HG03469 (cell line): Measurements from ENCODE around the gene TRMT112.

ENCODE experiments used
- ATAC-seq: cut with Tn5 transposase; IDR thresholded peaks from one replicate; pipeline ENCODE4 v1.9.1; 2021; ENCODE audit warnings: mild to moderate bottlenecking, moderate library complexity, moderate number of reproducible peaks; ENCODE audit not compliant: unreplicated experiment

Gene TRMT112

DNA sequence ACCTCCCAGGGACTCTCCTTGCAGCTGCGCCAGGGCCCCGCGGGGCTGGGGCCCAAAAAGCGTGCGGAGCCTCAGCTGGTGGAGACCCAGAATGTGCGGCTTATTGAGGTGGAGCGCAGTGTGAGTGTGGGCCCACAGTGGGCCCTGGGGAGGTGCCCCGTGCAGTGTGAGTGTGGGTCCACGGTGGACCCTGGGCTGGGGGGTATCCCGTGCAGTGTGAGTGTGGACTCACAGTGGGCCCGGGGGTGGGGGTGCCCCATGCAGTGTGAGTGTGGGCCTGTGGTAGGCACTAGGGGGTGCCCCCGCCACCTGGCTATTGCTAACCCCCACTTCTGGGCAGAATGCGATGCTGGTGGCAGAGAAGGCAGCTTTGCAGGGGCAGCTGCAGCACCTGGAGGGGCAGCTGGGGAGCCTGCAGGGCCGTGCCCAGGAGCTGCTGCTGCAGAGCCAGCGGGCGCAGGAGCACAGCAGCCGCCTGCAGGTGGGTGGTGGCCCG lies 33.8 kb upstream of the TRMT112 start:
- no peak for ATAC-seq

DNA sequence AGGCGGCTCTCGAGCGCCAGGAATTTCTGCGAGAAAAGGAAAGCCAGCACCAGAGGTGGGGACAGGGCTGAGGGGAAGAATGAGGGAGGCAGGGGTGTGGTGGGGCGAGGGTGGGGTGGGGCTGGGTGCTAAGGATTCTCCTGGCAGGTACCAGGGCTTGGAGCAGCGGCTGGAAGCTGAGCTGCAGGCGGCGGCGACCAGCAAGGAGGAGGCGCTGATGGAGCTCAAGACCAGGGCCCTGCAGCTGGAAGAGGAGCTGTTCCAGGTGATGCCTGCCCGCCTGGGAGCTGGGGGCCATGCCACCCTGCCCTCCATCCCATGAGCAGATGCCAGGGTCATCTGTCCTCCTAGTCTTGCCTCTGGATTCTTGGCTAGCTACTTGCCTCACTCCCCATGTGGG lies 32.0 kb upstream of the TRMT112 start:
- no peak for ATAC-seq

DNA sequence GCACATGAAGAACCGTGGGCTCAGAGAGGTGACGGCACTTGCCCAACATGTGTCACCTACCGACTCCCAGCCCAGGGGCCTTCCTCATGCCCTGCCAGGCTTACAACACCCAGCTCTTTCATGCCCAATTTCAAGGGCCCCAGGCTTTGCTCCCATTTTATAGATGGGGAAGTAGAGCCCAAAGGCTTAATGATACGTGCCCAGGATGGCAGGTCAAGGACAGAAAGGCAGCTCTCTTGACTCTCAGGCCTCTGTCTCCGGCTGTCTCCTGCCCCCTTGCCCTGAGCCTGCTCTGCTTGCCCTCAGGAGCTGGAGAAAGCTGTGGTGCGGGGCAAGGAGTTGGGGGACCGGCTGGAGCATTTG lies 31.6 kb upstream of the TRMT112 start:
- no peak for ATAC-seq

DNA sequence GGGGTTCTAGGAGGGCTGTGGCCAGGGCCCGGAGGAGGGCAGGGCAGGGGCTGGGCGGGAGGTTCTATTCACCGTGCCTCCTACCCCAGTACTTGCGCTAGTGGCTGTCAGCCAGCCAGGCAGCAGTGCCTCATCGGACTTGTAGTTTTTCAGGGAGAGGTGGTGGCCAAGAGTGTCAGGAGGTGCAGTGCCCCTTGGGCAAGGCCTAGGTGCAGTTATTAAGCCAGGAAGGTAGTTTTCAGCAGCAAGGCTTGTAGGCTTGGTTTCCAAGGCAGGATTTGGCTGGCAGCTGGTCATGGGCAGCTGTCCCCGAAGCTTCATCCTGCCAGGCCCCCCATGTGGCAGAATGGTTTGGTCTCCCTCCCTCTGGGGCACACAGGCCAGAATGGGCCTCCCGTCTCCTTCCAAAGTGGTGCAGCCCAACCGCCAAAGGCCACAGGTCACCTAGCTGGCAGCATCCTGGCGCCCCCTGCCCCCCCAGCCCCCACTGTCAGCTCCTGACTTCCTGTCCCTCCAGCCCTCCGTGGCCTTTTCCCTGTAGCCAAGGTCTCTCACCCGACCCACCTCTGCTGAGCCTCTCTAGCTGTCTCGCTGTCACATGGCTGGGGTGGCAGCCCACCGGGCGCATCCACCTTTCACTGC lies 31.1 kb upstream of the TRMT112 start:
- no peak for ATAC-seq

DNA sequence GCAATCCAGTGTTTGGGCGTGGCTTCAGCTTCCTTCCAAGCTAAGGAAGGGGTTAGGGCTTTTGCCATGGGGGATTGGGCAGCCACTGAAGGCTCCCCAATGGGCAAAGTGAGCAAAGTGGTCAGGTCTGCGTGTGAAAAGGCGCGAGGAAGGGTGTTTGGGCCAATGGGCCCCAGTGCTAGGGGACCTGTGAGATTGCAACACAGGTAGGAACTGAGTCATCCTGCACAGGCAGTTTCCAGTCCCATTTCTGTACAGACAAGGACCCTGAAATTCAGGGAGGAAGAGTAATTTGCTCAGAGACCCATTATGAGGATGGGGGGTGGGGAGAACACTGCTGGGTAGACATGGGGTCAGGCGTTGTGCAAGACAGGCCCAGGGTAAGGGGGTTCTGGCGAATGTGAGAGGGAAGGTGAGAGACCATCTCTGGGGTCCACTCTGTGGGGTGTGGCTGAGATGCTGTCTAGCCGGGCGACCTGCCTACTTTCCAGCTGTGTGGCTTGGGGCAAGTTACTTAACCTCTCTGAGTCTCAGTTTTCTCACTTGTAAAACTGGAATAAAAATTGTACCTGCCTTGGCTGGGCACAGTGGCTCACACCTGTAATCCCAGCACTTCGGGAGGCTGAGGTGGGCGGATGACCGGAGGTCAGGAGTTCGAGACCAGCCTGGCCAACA lies 30.0 kb upstream of the TRMT112 start:
- ATAC-seq = no peak

DNA sequence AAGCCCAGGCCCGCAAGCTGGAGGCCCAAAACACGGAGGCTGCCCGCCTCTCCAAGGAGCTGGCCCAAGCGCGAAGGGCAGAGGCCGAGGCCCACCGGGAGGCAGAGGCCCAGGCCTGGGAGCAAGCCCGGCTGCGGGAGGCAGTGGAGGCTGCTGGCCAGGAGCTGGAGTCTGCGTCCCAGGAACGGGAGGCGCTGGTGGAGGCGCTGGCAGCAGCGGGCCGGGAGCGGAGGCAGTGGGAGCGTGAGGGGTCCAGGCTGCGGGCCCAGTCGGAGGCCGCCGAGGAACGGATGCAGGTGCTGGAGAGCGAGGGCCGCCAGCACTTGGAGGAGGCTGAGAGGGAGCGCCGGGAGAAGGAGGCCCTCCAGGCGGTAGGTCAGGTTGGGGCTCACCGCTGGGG lies 27.4 kb upstream of the TRMT112 start:
- ATAC-seq = no peak

DNA sequence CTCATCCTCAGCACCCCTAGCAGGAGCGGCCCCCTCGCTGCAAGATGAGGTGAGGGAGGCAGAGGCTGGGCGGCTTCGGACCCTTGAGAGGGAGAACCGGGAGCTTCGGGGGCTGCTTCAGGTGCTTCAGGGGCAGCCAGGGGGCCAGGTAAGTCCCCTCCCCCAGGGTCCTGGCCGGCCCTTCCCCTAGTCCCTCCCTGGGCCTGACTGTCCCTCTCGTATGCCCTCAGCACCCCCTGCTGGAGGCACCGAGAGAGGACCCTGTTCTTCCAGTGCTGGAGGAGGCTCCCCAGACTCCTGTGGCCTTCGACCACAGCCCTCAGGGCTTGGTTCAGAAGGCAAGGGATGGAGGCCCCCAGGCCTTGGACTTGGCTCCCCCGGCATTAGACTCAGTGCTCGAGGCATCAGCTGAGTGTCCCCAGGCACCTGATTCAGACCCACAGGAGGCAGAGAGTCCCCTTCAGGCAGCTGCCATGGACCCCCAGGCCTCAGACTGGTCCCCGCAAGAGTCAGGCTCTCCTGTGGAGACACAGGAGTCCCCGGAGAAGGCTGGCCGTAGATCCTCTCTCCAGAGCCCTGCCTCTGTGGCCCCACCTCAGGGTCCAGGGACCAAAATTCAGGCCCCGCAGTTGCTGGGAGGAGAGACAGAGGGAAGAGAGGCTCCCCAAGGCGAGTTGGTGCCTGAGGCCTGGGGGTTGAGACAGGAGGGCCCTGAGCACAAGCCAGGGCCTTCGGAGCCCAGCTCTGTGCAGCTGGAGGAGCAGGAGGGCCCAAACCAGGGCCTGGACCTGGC lies 26.6 kb upstream of the TRMT112 start:
- no peak for ATAC-seq

DNA sequence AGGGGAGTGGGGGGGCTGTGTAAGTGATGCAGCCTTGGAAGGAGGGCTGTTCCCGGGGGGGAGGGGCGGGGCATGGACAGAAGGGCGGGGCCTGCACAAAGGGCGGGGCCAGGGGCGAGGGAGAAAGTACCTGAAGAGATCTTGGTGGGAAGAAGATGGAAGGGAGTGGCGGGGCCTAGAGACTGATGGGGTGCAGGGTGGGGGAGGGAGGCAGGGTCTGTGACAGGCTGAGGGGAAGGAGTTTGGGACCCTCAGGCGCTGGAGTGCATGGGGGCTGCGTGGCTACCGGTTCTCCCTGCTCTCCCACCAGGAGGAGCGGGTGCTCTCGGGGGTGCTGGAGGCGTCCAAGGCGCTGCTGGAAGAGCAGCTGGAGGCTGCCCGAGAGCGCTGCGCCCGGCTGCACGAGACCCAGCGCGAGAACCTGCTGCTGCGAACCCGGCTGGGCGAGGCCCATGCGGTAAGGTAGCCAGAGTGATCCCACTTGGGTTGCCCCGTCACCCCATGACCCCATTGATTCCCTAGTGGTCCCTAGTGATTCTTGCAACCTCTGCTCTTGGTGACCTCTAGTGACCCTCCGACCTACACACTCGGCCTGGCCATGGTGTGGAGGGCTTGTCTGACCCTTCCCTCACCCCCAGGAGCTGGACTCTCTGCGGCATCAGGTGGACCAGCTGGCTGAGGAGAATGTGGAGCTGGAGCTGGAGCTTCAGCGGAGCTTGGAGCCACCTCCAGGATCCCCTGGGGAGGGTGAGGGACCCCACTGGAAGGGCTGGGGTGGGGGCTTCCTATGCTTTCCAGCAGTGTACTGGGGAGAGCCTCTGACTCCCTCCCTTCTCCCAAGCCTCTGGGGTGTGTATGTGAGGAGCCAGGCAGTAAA lies 25.7 kb upstream of the TRMT112 start:
- ATAC-seq = no peak

DNA sequence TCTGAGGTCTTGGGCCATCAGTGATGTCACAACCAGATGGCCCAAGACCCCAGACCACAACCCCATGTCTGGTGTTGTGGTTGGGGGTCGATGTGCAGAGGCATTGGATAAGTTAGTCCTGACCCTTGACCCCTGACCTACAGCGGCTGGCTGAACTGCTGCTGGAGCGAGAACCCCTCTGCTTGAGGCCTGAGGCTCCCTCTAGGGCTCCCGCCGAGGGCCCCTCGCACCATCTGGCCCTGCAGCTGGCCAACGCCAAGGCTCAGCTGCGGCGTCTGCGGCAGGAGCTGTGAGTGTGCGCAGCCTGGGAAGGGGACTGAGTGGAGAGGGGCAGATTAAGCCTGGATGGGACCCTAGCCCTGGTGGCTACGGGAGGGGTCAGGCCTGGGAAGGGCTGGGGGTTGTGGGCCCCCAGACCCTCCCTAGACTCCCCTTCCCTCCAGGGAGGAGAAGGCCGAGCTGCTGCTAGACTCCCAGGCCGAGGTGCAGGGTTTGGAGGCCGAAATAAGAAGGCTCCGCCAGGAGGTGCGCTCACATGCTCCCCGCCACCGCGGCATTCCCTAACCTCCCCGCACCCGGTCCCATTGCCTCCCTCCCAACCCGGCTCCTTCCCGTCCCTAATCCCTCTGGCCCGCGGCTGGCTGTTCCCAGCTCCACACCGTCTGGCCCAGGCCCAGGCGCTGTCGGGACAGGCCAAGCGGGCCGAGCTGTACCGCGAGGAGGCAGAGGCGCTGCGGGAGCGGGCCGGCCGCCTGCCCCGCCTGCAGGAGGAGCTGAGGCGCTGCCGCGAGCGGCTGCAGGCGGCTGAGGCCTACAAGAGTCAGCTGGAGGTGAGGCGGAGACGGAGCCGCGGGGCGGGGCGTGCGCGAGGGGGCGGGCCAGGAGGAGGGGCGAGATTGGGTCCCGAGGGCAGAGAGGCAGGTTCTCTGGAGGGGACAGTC lies 24.8 kb upstream of the TRMT112 start:
- no peak for ATAC-seq

DNA sequence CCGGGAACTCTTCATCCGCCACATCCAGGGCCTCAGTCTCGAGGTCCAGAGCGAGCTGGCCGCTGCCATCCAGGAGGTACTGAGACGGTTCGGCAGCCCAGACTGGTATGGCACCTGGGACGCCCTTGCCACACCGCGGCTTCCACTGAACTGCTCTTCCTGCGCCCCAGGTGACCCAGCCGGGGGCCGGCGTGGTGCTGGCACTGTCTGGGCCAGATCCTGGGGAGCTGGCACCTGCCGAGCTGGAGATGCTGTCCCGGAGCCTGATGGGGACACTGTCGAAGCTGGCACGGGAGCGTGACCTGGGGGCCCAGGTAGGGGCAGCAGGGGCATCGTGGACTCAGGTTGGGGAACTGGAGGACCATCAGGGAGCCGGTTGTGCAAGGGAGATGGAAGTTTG lies 24.1 kb upstream of the TRMT112 start:
- ATAC-seq = no peak

DNA sequence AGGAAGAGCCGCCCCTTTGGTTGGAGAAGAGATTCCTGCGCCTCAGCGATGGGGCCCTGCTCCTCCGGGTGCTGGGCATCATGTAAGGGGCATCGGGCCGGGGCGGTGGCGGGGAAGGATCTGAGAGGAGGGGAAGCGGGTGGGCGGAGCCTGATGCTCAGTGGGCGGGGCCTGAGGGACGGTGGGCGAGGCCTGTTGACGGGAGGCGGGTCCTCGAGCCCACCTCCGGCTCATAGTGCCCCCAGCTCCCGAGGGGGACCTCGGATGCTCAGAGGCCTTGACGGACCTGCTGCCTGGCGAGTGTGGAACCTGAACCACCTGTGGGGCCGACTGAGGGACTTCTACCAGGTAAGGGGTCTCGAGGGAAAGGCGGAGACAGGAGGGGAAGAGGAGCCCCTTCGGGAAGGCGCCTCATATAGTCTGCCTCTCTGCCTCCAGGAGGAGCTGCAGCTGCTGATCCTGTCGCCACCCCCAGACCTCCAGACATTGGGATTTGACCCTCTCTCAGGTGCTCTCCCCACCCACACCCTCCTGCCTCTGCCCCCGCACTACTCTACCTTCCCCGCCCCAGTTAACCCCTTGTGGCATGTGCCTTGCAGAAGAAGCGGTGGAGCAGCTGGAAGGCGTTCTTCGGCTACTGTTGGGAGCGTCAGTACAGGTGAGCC lies 23.4 kb upstream of the TRMT112 start:
- no peak for ATAC-seq

DNA sequence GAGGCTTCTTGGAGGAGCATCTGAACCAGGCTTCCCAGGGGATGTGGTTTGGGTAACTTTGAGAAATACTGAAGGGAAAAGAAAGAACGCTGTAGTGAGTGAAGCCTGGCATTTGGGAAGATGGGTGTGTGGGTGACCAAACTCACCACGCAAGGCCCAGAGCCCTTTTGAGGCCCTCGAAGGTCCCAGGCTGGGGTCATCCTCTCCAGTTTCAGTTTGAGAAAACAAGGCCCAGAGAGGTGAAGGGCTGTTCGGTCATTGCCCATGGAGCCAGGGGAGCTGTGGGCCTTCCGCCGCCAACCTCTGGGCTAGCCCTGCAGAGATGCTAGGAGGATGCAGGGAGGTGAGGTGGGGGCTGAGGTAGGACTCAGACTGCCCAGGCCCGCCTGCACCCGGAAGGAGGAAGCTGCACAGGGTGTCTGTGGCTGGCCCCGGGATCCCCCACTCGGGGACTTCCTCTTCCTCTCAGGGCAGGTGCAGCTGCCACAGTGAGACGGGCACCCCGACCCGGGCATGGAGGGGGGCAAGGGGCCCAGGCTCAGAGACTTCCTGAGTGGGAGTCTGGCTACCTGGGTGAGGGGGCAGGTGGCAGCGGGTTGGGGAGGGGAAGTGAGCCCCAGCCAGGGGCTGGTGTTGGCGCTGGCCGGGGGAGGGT lies 22.5 kb upstream of the TRMT112 start, which contains the start of gene CCDC88B:
TSS of gene CCDC88B (plus strand) at position 451 of the 655 bp plus-strand sequence. CDS start at position 514, 63 bp downstream.
- ATAC-seq = peak; percentile 38

DNA sequence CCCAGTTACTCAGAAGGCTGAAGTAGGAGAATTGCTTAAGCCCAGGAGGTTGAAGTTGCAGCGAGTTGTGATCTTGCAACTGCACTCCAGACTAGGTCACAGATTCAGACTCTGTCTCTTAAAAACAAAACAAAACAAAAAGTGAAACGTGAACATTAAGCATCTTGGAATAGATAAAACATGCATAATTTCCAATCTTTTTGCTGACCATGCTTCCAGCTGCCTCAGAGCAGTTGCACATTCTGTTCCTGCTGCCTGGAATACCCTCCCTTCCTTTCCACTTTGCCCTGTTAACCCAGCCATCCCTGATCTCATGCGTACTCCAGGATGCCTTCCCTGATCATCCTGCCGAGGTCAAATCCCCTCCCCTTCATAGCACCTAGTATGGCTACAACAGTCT lies 21.9 kb upstream of the TRMT112 start:
- no peak for ATAC-seq

DNA sequence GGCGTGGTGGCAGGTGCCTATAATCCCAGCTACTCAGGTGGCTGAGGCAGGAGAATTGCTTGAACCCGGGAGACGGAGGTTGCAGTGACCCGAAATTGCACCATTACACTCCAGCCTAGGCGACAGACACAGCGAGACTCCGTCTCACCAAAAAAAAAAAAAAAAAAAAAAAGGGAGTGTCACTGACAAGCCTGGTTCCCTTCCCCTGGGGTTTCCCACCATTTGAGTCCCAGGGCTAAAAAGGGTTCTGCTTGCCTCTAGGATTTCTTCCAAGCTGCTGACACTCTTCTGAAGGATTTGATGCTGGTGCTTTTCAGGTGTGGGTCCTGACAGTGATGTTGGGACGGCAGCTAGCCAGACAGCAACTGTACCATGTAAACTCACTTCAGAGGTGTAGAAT lies 21.4 kb upstream of the TRMT112 start:
- no peak for ATAC-seq

DNA sequence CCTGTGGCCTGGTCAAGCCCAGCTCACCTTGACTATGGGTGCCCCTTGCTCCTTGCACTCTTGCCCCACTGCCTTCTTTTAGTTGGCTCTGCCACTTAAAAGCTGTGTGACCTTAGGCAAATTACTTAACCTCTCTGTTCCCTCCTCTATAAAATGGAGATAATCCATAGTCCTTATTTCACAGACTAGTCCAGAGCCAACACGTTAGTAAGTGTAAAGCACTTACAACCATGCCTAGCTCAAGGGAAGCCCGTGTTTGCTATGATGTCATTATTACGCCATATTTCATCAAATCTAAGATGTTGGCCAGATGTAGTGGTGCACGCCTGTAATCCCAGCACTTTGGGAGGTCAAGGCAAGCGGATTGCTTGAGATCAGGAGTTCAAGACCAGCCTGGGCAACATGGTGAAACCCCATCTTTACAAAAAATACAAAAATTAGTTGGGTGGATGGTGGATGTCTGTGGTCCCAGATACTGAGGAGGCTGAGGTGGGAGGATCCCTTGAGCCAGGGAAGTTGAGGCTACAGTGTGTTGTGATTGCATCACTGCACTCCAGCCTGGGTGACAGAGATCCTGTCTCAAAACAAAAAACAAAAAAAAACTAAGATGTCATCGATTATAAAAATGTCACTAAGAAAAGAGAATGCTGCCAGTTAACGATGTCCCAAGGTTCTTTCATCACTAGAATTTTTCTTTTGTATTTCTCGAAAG lies 20.3 kb upstream of the TRMT112 start:
- no peak for ATAC-seq

DNA sequence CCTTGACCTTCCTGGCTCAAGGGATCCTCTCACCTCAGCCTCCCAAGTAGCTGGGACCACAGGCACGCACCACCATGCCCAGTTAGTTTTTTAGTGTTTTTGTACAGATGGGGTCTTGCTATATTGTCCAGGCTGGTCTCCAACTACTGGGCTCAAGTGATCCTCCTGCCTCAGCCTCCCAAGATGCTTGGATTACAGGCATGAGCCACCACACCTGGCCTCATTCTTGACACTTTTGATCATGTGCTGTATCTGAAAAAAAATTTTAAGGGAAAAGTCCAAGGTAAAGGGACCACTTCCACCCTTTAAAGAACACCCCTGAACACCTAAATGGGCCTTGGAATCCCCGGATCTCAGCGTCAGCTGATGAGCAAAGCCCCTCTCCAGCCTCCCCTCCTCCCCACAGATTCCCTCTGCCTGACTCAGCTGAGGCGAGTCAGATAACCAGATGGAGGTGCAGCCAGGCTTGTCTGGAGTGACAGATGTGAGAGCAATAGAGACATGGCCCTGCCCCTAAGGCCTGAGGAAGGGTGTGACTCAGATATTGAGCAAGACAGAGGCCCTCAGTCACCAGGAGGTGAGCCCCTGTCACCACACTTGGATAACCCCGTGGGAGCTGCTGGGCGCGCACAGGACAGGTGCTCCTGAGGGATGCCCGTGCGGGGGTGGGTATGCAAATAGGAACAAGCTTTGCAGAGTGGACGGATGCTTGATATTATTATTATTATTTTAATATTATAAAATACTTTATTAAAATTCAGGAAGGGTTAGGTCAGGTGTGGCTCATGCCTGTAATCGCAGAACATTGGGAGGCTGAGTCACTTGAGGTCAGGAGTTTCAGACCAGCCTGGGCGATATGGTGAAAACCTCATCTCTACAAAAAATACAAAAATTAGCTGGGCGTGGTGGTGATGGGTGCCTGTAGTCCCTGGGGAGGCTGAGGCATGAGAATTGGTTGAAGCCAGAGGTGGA lies 17.7 kb upstream of the TRMT112 start:
- ATAC-seq = peak; percentile 59

DNA sequence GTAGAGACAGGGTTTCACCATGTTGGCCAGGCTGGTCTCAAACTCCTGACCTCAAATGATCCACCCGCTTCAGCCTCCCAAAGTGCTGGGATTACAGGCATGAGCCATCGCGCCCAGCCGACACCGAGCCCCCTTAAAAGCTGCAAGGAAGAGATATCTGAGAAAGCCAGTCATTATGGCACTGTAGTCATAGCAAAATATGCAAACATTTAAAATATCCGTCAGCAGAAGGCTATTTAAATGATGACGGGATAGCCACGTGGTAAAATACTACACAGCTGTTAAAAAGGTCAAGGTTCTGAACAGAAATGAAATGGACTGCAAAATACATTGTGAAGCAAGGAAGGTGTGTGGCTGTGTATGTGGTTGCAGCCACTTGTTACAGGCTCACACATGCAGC lies 16.2 kb upstream of the TRMT112 start:
- no peak for ATAC-seq
